Fibroblast of lung (primary cell): ENCODE data around the gene DYNLT4. TPM values are rescaled to one million over a fixed set of nuclear protein-coding genes. Genes with fewer than 3 reads are reported as not detected.
"Not testable (repeated sequence)": the region's sequence is repeated elsewhere in the genome, so short reads cannot be mapped to it uniquely, and the experiment has no call there.

Experiments
- DNase-seq, 2 donors: peaks; one replicate each; pipeline versions ENCODE4 v3.0.0 to v3.0.0-alpha.2; 2010; ENCODE audit warnings: low read depth in 2 of 2
- H2AFZ ChIP-seq: 2 replicates; pipeline ENCODE4 v1.5.1; 2012; ENCODE audit warnings: low read length, control low read depth, inconsistent platforms
- H3K27ac ChIP-seq: 2 replicates; pipeline ENCODE4 v1.5.1; 2011; ENCODE audit warnings: low read length, control low read depth; ENCODE audit not compliant: insufficient read depth
- H3K27me3 ChIP-seq: 2 replicates; pipeline ENCODE4 v1.5.1; 2011; ENCODE audit warnings: mild to moderate bottlenecking, low read length; ENCODE audit not compliant: control insufficient read depth, insufficient read depth
- H3K36me3 ChIP-seq: 2 replicates; pipeline ENCODE4 v1.5.1; 2011; ENCODE audit warnings: low read length; ENCODE audit not compliant: control insufficient read depth, insufficient read depth
- H3K4me1 ChIP-seq: 2 replicates; pipeline ENCODE4 v1.5.1; 2011; ENCODE audit warnings: low read length; ENCODE audit not compliant: control insufficient read depth, insufficient read depth; ENCODE audit errors: extremely low read depth
- H3K4me2 ChIP-seq: 2 replicates; pipeline ENCODE4 v1.5.1; 2011; ENCODE audit warnings: low read length, control low read depth; ENCODE audit not compliant: insufficient read depth; ENCODE audit errors: extremely low read depth
- H3K4me3 ChIP-seq, 4 experiments: fragments of 200-600 bp in 1 of 4; sonication (generic) in 1 of 4; replicated peaks in 1 of 4; 2 replicates each; pipeline ENCODE4 v1.5.1; 2011 to 2016; ENCODE audit warnings: low read length in 4 of 4, low read depth in 3 of 4, mild to moderate bottlenecking in 3 of 4, control low read depth in 2 of 4, inconsistent platforms in 1 of 4, mixed read lengths in 1 of 4; ENCODE audit not compliant: insufficient read depth in 1 of 4; ENCODE audit errors: control extremely low read depth in 1 of 4
- H3K79me2 ChIP-seq: 2 replicates; pipeline ENCODE4 v1.5.1; 2012; ENCODE audit warnings: mild to moderate bottlenecking, low read length, inconsistent platforms; ENCODE audit not compliant: control insufficient read depth, insufficient read depth
- H3K9ac ChIP-seq: 2 replicates; pipeline ENCODE4 v1.5.1; 2011; ENCODE audit warnings: mild to moderate bottlenecking, low read length, control low read depth; ENCODE audit not compliant: insufficient read depth
- H3K9me3 ChIP-seq: 2 replicates; pipeline ENCODE4 v1.5.1; 2012; ENCODE audit warnings: low read depth, low read length; ENCODE audit not compliant: control insufficient read depth, insufficient read depth
- H4K20me1 ChIP-seq: 2 replicates; pipeline ENCODE4 v1.5.1; 2011; ENCODE audit warnings: low read length; ENCODE audit not compliant: control insufficient read depth, insufficient read depth; ENCODE audit errors: extremely low read depth
- EZH2 ChIP-seq: IDR thresholded peaks from 2 replicates; pipeline ENCODE4 v1.5.1; 2012; ENCODE audit warnings: low read length, control low read depth, mild to moderate bottlenecking; ENCODE audit errors: missing control alignments
- polyA plus RNA-seq, 2 donors: library from polyadenylated mRNA; depleted of rRNA in 1 of 2; stranded (reverse) in 1 of 2; unstranded in 1 of 2; fragments of >200 nt; gene quantifications; 2 replicates each; pipeline ENCODE4 v1.2.1, GENCODE V29; 2011 to 2012; ENCODE audit warnings: missing spikeins in 1 of 2
- total RNA-seq: library from RNA; depleted of rRNA; stranded (reverse); fragments of >200 nt; gene quantifications from 2 replicates; pipeline ENCODE4 v1.2.1, GENCODE V29; 2014
- TF ChIP-seq, protein P1 (sequence below), 2 donors: IDR thresholded peaks in 1 of 2; conservative IDR thresholded peaks in 1 of 2; 1 replicate in 1 of 2; 2 replicates in 1 of 2; pipeline ENCODE4 v1.5.1; 2011 to 2012; ENCODE audit warnings: low read length in 2 of 2, control low read depth in 1 of 2, inconsistent platforms in 1 of 2, low read depth in 1 of 2, mild to moderate bottlenecking in 1 of 2

DYNLT4 gene
- total and polyA plus RNA-seq, 2 donors (not counting 1 experiment from before 2014, with no cell fraction given), result 0.66 TPM; not detected in 1

DNA sequence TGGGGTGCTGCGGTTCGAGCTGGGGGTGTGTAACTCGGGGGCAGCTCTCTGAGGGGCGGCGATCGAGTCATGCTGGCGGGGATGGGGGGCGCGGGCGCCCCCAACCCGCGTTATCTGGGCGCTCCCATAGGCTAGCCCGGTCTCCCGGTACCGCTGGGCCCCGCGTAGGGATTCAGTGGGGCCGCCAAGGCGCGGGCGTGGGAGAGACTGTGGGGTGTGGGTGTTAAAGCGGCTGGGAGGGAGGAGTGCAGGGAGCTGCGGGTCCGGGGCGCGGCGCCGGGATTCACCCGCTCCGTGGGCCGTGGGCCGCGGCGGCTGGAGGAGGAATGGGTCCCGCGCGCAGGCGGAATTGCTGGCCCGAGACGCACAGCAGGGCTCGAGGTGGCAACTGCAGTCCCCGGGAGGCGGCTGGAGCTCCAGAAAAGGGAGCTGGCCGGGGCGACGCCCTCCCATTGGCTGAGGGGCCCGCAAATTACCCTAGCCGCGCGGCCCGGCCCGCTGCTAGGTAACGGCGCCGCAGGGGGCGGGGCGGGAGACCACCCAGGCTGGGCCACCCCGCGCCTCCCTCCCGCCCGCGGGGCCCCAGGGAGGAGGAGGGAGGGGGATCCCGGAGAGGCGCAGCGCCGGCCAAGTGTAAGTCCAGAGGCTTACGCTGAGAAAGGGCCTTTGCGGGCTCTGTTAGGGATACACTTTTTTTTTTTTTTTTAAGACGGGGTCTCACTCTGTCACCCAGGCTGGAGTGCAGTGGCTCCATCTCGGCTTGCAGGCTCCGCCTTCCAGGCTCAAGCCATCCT lies 35.9 kb upstream of the DYNLT4 start, which contains the start of gene PTCH2:
PTCH2 (minus strand) TSS at position 392 of the 794 bp plus-strand sequence; CDS start at position 71, 321 bp downstream.
- Histone ChIP-seq H3K4me1 (no peaks in the 10 kb centered on the region), H3K9me3 (no peaks in the 10 kb centered on the region), H3K9ac (peak within 1 kb of the TSS; percentile 59), H3K27ac (no peak within 1 kb of the TSS), H2AFZ (peak within 1 kb of the TSS; percentile 49), H3K4me2 (peak within 1 kb of the TSS; percentile 93), H3K4me3 (peak within 1 kb of the TSS; percentile 45 to 68 (median 59)), H3K79me2 (no peaks in the 10 kb centered on the region), H3K36me3 (no peaks in the 10 kb centered on the region), H3K27me3 (no peaks in the 10 kb centered on the region), H4K20me1 (no peaks in the 10 kb centered on the region)
- peak; percentile 66 to 71 for DNase-seq
- TF ChIP-seq, protein P1, sequence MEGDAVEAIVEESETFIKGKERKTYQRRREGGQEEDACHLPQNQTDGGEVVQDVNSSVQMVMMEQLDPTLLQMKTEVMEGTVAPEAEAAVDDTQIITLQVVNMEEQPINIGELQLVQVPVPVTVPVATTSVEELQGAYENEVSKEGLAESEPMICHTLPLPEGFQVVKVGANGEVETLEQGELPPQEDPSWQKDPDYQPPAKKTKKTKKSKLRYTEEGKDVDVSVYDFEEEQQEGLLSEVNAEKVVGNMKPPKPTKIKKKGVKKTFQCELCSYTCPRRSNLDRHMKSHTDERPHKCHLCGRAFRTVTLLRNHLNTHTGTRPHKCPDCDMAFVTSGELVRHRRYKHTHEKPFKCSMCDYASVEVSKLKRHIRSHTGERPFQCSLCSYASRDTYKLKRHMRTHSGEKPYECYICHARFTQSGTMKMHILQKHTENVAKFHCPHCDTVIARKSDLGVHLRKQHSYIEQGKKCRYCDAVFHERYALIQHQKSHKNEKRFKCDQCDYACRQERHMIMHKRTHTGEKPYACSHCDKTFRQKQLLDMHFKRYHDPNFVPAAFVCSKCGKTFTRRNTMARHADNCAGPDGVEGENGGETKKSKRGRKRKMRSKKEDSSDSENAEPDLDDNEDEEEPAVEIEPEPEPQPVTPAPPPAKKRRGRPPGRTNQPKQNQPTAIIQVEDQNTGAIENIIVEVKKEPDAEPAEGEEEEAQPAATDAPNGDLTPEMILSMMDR (conservative IDR thresholded peaks at IDR 0.05 in 1 of 2, IDR thresholded peaks at IDR 0.05 in 1 of 2; ENCODE audit: low read depth in 1 of 2, low read length in 2 of 2), result no peak
- TF ChIP-seq EZH2, result no peak

DNA sequence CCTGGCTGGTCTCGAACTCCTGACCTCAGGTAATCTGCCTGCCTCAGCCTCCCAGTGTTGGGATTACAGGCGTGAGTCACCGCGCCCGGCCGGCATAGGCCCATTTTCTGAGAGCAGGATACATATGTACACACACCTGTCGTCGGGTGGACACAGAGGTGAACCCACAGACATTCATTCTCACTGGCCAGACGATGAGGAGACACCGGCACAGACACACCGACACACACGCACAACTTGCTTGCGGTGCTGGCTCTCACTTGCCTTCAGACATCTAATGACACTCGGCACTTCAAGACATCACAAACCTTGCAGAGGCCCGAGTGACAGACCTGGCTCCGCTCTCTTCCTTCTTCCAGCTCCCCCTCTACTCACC lies 35.3 kb upstream of the DYNLT4 start:
- Histone ChIP-seq H3K27me3 (no peaks in the 10 kb centered on the region), H4K20me1 (no peaks in the 10 kb centered on the region), H3K9me3 (no peaks in the 10 kb centered on the region), H3K79me2 (no peaks in the 10 kb centered on the region), H2AFZ (peak overlapping the region; percentile 49), H3K27ac (no peak overlapping the region), H3K4me3 (peak overlapping the region; percentile 45 to 68 (median 59)), H3K4me1 (no peaks in the 10 kb centered on the region), H3K36me3 (no peaks in the 10 kb centered on the region), H3K4me2 (peak overlapping the region; percentile 93), H3K9ac (no peak overlapping the region)
- no peak for DNase-seq
- no peak for TF ChIP-seq EZH2
- TF ChIP-seq, protein P1 (conservative IDR thresholded peaks at IDR 0.05 in 1 of 2, IDR thresholded peaks at IDR 0.05 in 1 of 2; ENCODE audit: low read depth in 1 of 2, low read length in 2 of 2), result no peak

DNA sequence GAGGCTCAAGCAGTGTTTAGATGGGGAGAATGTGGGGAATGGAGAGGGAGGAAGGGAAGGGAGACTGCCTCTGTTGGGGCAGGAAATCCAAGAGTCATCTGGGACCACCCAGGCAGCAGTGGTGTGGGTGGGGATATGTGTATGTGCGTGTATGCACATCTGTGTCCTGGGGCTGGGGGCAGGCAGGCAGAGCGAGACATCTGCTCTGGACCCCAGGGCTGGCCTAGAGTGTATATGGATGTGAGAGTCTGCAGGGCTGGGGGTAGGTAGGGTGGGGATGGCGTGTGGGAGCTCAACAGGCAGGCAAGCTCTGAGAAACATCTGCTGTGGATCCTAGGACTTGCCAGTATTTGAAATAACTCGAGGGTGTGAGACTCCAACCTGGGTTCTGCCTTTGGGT lies 32.4 kb upstream of the DYNLT4 start:
- DNase-seq, result no peak
- H3K79me2 ChIP-seq, result no peaks in the 10 kb centered on the region
- no peak overlapping the region for H3K9ac ChIP-seq
- H3K27ac ChIP-seq, result no peak overlapping the region
- H3K4me1 ChIP-seq, result no peaks in the 10 kb centered on the region
- no peak overlapping the region for H2AFZ ChIP-seq
- H3K9me3 ChIP-seq, result no peaks in the 10 kb centered on the region
- TF ChIP-seq EZH2, result no peak
- TF ChIP-seq, protein P1 (conservative IDR thresholded peaks at IDR 0.05 in 1 of 2, IDR thresholded peaks at IDR 0.05 in 1 of 2; ENCODE audit: low read depth in 1 of 2, low read length in 2 of 2), result no peak
- H3K36me3 ChIP-seq, result no peaks in the 10 kb centered on the region
- H3K27me3 ChIP-seq, result no peaks in the 10 kb centered on the region
- no peak overlapping the region for H3K4me2 ChIP-seq
- H4K20me1 ChIP-seq, result no peaks in the 10 kb centered on the region
- H3K4me3 ChIP-seq, result no peak overlapping the region

DNA sequence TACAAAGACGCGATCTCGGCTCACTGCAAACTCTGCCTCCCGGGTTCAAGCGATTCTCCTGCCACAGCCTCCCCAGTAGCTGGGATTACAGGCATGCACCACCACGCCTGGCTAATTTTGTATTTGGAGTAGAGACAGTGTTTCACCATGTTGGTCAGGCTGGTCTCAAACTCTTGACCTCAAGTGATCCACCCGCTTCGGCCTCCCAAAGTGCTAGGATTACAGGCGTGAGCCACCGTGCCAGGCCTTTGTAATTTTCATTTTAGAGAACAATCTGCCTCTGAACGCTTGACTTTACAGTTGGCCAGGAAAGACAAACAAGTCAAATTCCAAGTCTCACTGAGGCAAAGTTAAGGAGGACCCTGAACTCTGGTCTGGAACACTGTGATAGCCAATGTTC lies 31.1 kb upstream of the DYNLT4 start:
- not testable (repeated sequence) for H3K27ac ChIP-seq, DNase-seq, H2AFZ ChIP-seq, H3K4me2 ChIP-seq, H3K9me3 ChIP-seq, H3K9ac ChIP-seq, H3K4me1 ChIP-seq, H3K36me3 ChIP-seq, H3K27me3 ChIP-seq, H3K4me3 ChIP-seq, H4K20me1 ChIP-seq, H3K79me2 ChIP-seq
